ENCODE data around the gene COPG1. TPM values are rescaled to one million over a fixed set of nuclear protein-coding genes. Genes with fewer than 3 reads are reported as not detected.
A peak's percentile ranks its signal among the peaks of the same experiment; 100 is the strongest.

The COPG1 gene
- total RNA-seq, 1 experiment from 2014 or later: 132 TPM

GRCh38 chr3:129304962-129305222 is 55.5 kb downstream of the COPG1 start (continued):
- TF ChIP-seq ZNF532 (CRISPR knock-in tag; IDR thresholded peaks at IDR 0.05; ENCODE audit: borderline replicate concordance): no peak

- DNase-seq (ENCODE audit: low spot score): peak; percentile 99
- ChIA-PET CTCF (interaction anchor here (0.8 to 2.3 kb wide), 4 partner anchors 9 to 78 kb away, joined by 4 to 14 read pairs (median 4); a partner anchor contains a TSS), POLR2A (interaction anchor here (0.7 to 2.2 kb wide), 3 partner anchors 9 to 27 kb away, joined by 5 to 21 read pairs (median 7); partner anchors contain the start of gene HMCES)
- Mint-ChIP-seq H3K36me3 (peaks cover 23% of the 10 kb centered on the region), H3K27ac (peak overlapping the region; percentile 100), H3K27me3 (ENCODE audit: low read depth) (no peaks in the 10 kb centered on the region), H3K9me3 (no peaks in the 10 kb centered on the region), H3K4me3 (peak overlapping the region; percentile 65), H3K4me1 (peaks cover 25% of the 10 kb centered on the region)
- peak; percentile 96 for ATAC-seq
- TF ChIP-seq SP1 (CRISPR knock-in tag; conservative IDR thresholded peaks at IDR 0.05) (peak; percentile 80), ZNF232 (CRISPR knock-in tag; IDR thresholded peaks at IDR 0.05) (0 out of 2 replicates have a peak, but pooled peaks have one; percentile 69), NFYB (CRISPR knock-in tag; conservative IDR thresholded peaks at IDR 0.05; ENCODE audit: low read depth) (peak; percentile 68), ZNF121 (CRISPR knock-in tag; IDR thresholded peaks at IDR 0.05) (no peak), PRDM15 (CRISPR knock-in tag; IDR thresholded peaks at IDR 0.05) (peak; percentile 57), ETV6 (CRISPR knock-in tag; IDR thresholded peaks at IDR 0.05) (peak; percentile 90), USF2 (CRISPR knock-in tag; IDR thresholded peaks at IDR 0.05) (peak; percentile 8; the same call in 1 of the 2 replicates), TCF7 (CRISPR knock-in tag; IDR thresholded peaks at IDR 0.05; ENCODE audit: low read depth) (no peak), FOXK1 (CRISPR knock-in tag; IDR thresholded peaks at IDR 0.05) (peak; percentile 66)
These were observed 56.2 kb downstream of the COPG1 start for GRCh38 chr3:129305592-129306091.

GRCh38 chr3:129308636-129309035 is 59.2 kb downstream of the COPG1 start:
- no peak for DNase-seq (ENCODE audit: low spot score)
- H3K4me1 Mint-ChIP-seq: peaks cover 28% of the 10 kb centered on the region
- H3K27ac Mint-ChIP-seq: peak overlapping the region; percentile 1; the same call in 1 of the 2 replicates
- ChIA-PET POLR2A (no interaction called here), CTCF (no interaction called here)
- H3K9me3 Mint-ChIP-seq: no peaks in the 10 kb centered on the region
- H3K4me3 Mint-ChIP-seq: no peak overlapping the region
- no peak for ATAC-seq
- peaks cover 9% of the 10 kb centered on the region for H3K36me3 Mint-ChIP-seq
- no peaks in the 10 kb centered on the region for H3K27me3 Mint-ChIP-seq (ENCODE audit: low read depth)
- TF ChIP-seq GTF2I (CRISPR knock-in tag; conservative IDR thresholded peaks at IDR 0.05) (no peak), ARID4B (CRISPR knock-in tag; IDR thresholded peaks at IDR 0.05; ENCODE audit: borderline replicate concordance) (no peak), OVOL2 (CRISPR knock-in tag; IDR thresholded peaks at IDR 0.05; ENCODE audit: borderline replicate concordance) (no peak), MAX (CRISPR knock-in tag; IDR thresholded peaks at IDR 0.05) (no peak), TEAD1 (CRISPR knock-in tag; IDR thresholded peaks at IDR 0.05) (no peak), TP53 (CRISPR knock-in tag; IDR thresholded peaks at IDR 0.05) (no peak), JAZF1 (CRISPR knock-in tag; IDR thresholded peaks at IDR 0.05) (no peak), ZNF416 (CRISPR knock-in tag; IDR thresholded peaks at IDR 0.05) (no peak), ATF1 (CRISPR knock-in tag; IDR thresholded peaks at IDR 0.05) (no peak), NR3C1 (CRISPR knock-in tag; conservative IDR thresholded peaks at IDR 0.05; ENCODE audit: low read depth) (no peak), ZNF263 (CRISPR knock-in tag; IDR thresholded peaks at IDR 0.05; ENCODE audit: low read depth) (no peak), JUN (CRISPR knock-in tag; IDR thresholded peaks at IDR 0.05) (no peak)
